ENCODE data around the gene WDR86.

WDR86 gene

DNA sequence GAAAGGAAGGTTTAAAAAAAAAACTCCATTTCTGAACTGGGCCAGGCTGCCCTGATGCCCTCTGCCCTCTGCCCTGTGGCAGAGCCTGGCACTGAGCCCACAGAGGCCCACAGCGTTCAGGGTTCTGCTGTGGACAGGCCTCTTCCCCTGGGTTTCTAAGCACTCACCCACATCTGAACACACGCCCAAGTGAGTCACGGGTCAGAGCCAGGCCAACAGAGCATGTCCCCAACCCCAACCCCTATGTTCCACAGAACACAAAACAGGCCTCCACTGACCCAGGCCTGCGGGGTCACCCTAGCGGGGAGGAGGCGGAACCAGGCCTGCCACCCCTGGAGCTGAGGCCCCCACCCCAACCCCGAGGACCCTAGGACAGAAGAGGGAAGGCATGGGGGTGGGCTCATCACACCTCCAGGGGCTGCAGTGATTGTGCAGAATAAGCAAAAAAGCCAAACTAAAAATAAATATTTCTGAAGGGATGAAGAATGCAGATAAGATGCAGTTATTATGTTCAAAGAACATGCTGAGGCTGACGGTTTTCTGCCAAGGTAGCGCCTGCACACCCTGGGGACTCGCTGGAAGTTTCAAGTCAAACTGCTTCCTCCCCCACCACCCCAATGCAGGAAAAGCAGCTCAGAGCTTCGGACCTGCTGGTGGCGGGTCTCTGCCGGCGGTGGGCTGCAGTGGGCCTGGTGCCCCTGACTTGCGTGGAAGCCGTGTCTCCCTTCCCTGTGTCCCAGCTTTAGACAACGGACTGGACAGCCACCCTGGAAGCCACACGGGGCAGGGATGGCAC, 5.4 kb downstream of the WDR86 start:
- H3K9ac ChIP-seq (ENCODE audit: low read length) = no peak overlapping the region
- H3K4me2 ChIP-seq (ENCODE audit: low read length) = peak overlapping the region; percentile 3; the same call in 1 of the 2 replicates
- H3K4me3 ChIP-seq (ENCODE audit: low read depth, low read length, poor library complexity, severe bottlenecking) = no peak overlapping the region
- no peaks in the 10 kb centered on the region for H3K27me3 ChIP-seq (ENCODE audit: insufficient read depth, low read length)
- H3K36me3 ChIP-seq (ENCODE audit: insufficient read depth, low read length) = no peaks in the 10 kb centered on the region
- no peaks in the 10 kb centered on the region for H3F3A ChIP-seq (ENCODE audit: insufficient read depth, low read length)
- H3K79me2 ChIP-seq (ENCODE audit: insufficient read depth, low read length) = no peaks in the 10 kb centered on the region
- no peaks in the 10 kb centered on the region for H3K9me3 ChIP-seq (ENCODE audit: low read length)
- H2AFZ ChIP-seq (ENCODE audit: low read length) = no peak overlapping the region
- H3K9me2 ChIP-seq (ENCODE audit: low read depth, low read length) = no peaks in the 10 kb centered on the region
- no peak for TF ChIP-seq EZH2 (IDR thresholded peaks at IDR 0.05; ENCODE audit: borderline replicate concordance, low read length)
- TF ChIP-seq, protein P1, sequence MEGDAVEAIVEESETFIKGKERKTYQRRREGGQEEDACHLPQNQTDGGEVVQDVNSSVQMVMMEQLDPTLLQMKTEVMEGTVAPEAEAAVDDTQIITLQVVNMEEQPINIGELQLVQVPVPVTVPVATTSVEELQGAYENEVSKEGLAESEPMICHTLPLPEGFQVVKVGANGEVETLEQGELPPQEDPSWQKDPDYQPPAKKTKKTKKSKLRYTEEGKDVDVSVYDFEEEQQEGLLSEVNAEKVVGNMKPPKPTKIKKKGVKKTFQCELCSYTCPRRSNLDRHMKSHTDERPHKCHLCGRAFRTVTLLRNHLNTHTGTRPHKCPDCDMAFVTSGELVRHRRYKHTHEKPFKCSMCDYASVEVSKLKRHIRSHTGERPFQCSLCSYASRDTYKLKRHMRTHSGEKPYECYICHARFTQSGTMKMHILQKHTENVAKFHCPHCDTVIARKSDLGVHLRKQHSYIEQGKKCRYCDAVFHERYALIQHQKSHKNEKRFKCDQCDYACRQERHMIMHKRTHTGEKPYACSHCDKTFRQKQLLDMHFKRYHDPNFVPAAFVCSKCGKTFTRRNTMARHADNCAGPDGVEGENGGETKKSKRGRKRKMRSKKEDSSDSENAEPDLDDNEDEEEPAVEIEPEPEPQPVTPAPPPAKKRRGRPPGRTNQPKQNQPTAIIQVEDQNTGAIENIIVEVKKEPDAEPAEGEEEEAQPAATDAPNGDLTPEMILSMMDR (IDR thresholded peaks at IDR 0.05; ENCODE audit: low read length) = no peak
- peak overlapping the region; percentile 6 for H3K27ac ChIP-seq (ENCODE audit: low read depth, low read length, poor library complexity, severe bottlenecking)
- no peaks in the 10 kb centered on the region for H4K20me1 ChIP-seq (ENCODE audit: insufficient read depth, low read length)
- H3K4me1 ChIP-seq (ENCODE audit: insufficient read depth, low read length, severe bottlenecking) = peaks cover 59% of the 10 kb centered on the region

DNA sequence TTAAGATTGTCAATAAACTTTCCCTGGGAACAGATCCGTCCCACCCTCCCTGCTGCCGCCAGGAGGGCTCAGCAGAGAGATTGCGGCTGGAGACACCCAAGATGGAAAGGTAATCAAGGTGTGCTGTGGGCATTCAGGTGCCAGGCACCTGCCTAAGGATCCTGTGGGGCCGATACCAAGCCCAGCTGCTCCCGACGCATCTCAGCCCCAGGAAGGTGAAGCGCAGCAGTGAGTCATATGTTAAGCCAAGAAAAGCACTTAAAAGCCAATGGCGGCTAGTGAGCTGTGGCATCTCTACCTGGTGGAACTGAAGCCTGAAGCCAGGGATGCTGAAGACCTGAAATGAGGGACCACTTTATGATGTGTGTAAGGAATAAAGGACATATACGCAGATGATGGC, 6.1 kb downstream of the WDR86 start:
- no peaks in the 10 kb centered on the region for H4K20me1 ChIP-seq (ENCODE audit: insufficient read depth, low read length)
- no peaks in the 10 kb centered on the region for H3F3A ChIP-seq (ENCODE audit: insufficient read depth, low read length)
- no peak overlapping the region for H3K4me3 ChIP-seq (ENCODE audit: low read depth, low read length, poor library complexity, severe bottlenecking)
- H3K27ac ChIP-seq (ENCODE audit: low read depth, low read length, poor library complexity, severe bottlenecking) = no peak overlapping the region
- no peaks in the 10 kb centered on the region for H3K9me2 ChIP-seq (ENCODE audit: low read depth, low read length)
- H3K36me3 ChIP-seq (ENCODE audit: insufficient read depth, low read length) = no peaks in the 10 kb centered on the region
- H3K4me1 ChIP-seq (ENCODE audit: insufficient read depth, low read length, severe bottlenecking) = peaks cover 59% of the 10 kb centered on the region
- no peak overlapping the region for H2AFZ ChIP-seq (ENCODE audit: low read length)
- H3K79me2 ChIP-seq (ENCODE audit: insufficient read depth, low read length) = no peaks in the 10 kb centered on the region
- no peak overlapping the region for H3K9ac ChIP-seq (ENCODE audit: low read length)
- no peaks in the 10 kb centered on the region for H3K27me3 ChIP-seq (ENCODE audit: insufficient read depth, low read length)
- H3K9me3 ChIP-seq (ENCODE audit: low read length) = no peaks in the 10 kb centered on the region
- TF ChIP-seq, protein P1 (IDR thresholded peaks at IDR 0.05; ENCODE audit: low read length) = no peak
- H3K4me2 ChIP-seq (ENCODE audit: low read length) = peak overlapping the region; percentile 3; the same call in 1 of the 2 replicates

DNA sequence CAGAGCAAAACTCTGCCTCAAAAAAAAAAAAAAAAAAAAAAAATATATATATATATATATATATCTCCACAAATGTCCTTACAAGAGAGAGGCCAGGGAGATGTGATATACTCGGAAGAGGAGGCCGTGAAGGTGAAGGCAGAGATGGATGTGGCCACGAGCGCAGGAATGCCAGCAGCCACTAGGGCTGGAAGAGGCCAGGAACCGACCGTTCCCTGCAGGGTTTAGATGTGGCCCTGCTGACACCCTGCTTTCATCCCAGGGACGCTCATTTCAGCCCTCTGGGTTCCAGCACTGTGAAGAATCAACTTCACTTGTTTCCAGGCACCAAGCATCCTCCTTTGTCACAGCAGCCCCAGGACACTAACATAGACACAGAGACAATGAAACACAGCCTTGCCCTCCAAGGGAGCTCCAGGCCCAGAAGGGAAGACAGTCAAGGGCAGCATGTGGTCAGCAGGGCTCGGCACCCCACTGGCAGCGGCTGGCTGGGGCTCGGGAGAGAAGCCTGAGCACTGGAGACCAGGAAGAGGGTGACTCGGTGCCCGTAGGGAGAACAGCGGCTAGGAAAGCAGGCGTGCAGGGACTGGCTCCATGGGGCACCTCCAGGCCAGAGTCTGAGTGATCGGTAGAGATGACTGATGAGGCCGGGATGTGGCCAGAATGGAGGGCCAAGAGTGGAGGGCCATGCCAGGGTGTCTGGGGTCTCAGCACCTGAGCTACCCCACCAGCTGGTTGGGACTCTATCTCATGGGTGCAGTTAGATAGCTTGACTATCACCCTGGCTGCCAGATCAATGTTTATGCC, 7.6 kb downstream of the WDR86 start:
- no peaks in the 10 kb centered on the region for H3K9me2 ChIP-seq (ENCODE audit: low read depth, low read length)
- H4K20me1 ChIP-seq (ENCODE audit: insufficient read depth, low read length) = no peaks in the 10 kb centered on the region
- H3K27ac ChIP-seq (ENCODE audit: low read depth, low read length, poor library complexity, severe bottlenecking) = no peak overlapping the region
- H3K79me2 ChIP-seq (ENCODE audit: insufficient read depth, low read length) = no peaks in the 10 kb centered on the region
- H3F3A ChIP-seq (ENCODE audit: insufficient read depth, low read length) = no peaks in the 10 kb centered on the region
- no peak for TF ChIP-seq EZH2 (IDR thresholded peaks at IDR 0.05; ENCODE audit: borderline replicate concordance, low read length)
- TF ChIP-seq, protein P1 (IDR thresholded peaks at IDR 0.05; ENCODE audit: low read length) = no peak
- H3K9me3 ChIP-seq (ENCODE audit: low read length) = no peaks in the 10 kb centered on the region
- no peaks in the 10 kb centered on the region for H3K27me3 ChIP-seq (ENCODE audit: insufficient read depth, low read length)
- no peak overlapping the region for H2AFZ ChIP-seq (ENCODE audit: low read length)
- no peak overlapping the region for H3K4me2 ChIP-seq (ENCODE audit: low read length)
- H3K9ac ChIP-seq (ENCODE audit: low read length) = no peak overlapping the region
- peaks cover 68% of the 10 kb centered on the region for H3K4me1 ChIP-seq (ENCODE audit: insufficient read depth, low read length, severe bottlenecking)
- no peak overlapping the region for H3K4me3 ChIP-seq (ENCODE audit: low read depth, low read length, poor library complexity, severe bottlenecking)
- no peaks in the 10 kb centered on the region for H3K36me3 ChIP-seq (ENCODE audit: insufficient read depth, low read length)
